Endometrium (tissue), 2 donors: ENCODE data around the gene GFRA4.
"Not testable (repeated sequence)": the region's sequence is repeated elsewhere in the genome, so short reads cannot be mapped to it uniquely, and the experiment has no call there.

ENCODE experiments used
- FAIRE-seq: peaks from 2 replicates; lab custom pipeline; 2012; peaks lifted over from hg19 to GRCh38; lab: Jason Lieb, UNC
- donor health status: control.
- donor health status: control.

GFRA4 gene

DNA sequence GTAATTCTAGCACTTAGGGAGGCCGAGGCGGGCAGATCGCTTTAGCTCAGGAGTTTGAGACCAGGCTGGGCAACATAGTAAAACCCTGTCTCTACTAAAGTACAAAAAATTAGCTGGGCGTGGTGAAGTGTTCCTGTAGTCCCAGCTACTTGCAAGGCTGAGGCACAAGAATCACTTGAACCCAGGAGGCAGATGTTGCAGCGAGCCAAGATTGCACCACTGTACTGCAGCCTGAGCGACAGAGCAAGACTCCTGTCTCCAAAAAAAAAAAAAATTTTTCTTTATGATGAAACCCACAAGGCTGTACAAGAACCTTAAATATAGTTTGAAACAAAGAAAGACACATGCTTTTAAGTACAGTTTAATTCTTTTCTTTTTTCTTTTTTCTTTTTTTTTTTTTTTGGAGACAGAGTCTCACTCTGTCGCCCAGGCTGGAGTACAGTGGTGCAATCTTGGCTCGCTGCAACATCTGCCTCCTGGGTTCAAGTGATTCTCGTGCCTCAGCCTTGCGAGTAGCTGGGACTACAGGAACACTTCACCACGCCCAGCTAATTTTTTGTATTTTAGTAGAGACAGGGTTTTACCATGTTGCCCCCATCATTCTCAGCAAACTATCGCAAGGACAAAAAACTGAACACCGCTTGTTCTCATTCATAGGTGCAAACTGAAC, 47.9 kb downstream of the GFRA4 start:
- FAIRE-seq, result not testable (repeated sequence)

GRCh38 chr20:3614466-3614865, 48.7 kb downstream of the GFRA4 start:
- no peak for FAIRE-seq

DNA sequence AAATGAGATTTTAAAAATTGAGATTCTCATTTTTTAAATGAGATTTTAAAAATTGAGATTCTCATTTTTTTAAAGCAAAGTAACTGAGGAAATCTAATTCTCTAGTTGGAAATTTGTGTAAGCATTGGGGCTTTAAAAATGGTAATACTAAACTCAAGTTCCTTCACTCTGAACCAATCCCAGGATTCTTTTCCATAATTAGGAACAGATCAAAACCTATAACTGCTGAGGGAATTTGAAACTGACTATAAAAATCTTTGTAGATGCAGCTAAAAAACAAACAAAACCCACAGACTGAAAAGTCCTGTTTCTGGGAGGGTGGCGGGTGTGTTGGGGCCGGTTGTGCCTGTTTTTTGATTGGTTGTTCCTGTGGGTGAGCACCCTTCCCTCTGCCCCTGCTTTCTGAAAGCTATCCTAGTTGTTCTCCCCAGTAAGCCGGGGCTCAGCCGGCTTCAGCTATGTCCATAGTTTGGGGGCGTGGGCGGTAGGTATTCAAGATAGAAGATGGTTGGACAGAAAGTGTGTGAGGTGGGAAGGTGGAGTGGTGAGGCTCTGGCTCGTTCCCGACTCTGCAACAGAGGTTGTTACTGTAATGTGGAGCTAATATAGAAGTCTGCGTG, 49.3 kb downstream of the GFRA4 start:
- FAIRE-seq, result no peak

GRCh38 chr20:3612795-3613572, 50.2 kb downstream of the GFRA4 start:
- no peak for FAIRE-seq

DNA sequence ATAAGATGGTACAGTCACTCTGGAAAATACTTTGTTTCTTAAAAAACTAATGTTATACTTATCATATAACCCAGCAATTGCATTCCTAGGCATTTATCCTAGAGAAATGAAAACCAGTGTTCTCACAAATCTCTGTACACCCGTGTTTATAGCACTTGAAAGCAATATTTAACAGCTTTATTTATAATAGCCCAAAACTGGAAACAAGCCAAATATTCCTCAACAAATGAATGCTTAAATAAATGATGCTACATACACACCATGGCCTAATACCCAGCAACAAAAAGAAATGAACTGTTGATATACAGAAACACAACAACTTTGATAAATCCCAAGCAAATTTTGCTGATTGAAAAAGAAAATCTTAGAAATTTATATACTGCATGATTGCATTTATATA, 51.3 kb downstream of the GFRA4 start:
- no peak for FAIRE-seq
